SK-MEL-5 (cell line): ENCODE data around the gene CBX8. TPM values are rescaled to one million over a fixed set of nuclear protein-coding genes. Genes with fewer than 3 reads are reported as not detected.

Experiments
- DNase-seq: peaks from one replicate; pipeline ENCODE4 v3.0.0-alpha.2; 2016; ENCODE audit warnings: low read depth, low spot score
- in situ Hi-C: cut with HindIII; loops from 2 replicates; pipeline ENCODE4 v1.10.0; 2016; ENCODE audit warnings: low sequenced_read_pairs, high pct_unique_total_duplicates, low pct_unique_long_range_greater_than_20kb
- total RNA-seq: library from RNA; depleted of rRNA; stranded (reverse); fragments of >200 nt; shearing (Covaris generic); gene quantifications from 2 replicates; pipeline ENCODE4 v1.2.3, GENCODE V29; 2014

CBX8 gene
- total RNA-seq, 1 experiment from 2014 or later = 34.4 TPM

- no peak for DNase-seq
- in situ Hi-C loops = no loop called here
Observed at GRCh38 chr17:79811868-79812352, 15.0 kb upstream of the CBX8 start.

- in situ Hi-C loops = no loop called here
- DNase-seq = peak; percentile 74
Observed at GRCh38 chr17:79811011-79811867, 14.4 kb upstream of the CBX8 start.

GRCh38 chr17:79810130-79811010, 13.5 kb upstream of the CBX8 start:
- peak; percentile 94 for DNase-seq
- in situ Hi-C loops = no loop called here

- in situ Hi-C loops = no loop called here
- no peak for DNase-seq
Observed at GRCh38 chr17:79809530-79810129, 12.8 kb upstream of the CBX8 start.

- in situ Hi-C loops = no loop called here
- DNase-seq = peak; percentile 83
Observed at GRCh38 chr17:79808763-79809529, 12.1 kb upstream of the CBX8 start.

- DNase-seq = peak; percentile 55
- in situ Hi-C loops = no loop called here
Observed at GRCh38 chr17:79806863-79807720, 10.2 kb upstream of the CBX8 start.

- no peak for DNase-seq
- in situ Hi-C loops = no loop called here
Observed at GRCh38 chr17:79806446-79806760, 9.5 kb upstream of the CBX8 start.

GRCh38 chr17:79804856-79805696, 8.2 kb upstream of the CBX8 start:
- in situ Hi-C loops = no loop called here
- no peak for DNase-seq

GRCh38 chr17:79803997-79804855, 7.3 kb upstream of the CBX8 start:
- in situ Hi-C loops = no loop called here
- no peak for DNase-seq

- no peak for DNase-seq
- in situ Hi-C loops = no loop called here
Observed at GRCh38 chr17:79803421-79803996, 6.6 kb upstream of the CBX8 start.

- in situ Hi-C loops = no loop called here
- DNase-seq = no peak
Observed at GRCh38 chr17:79802736-79803420, 6.0 kb upstream of the CBX8 start.

- DNase-seq = no peak
- in situ Hi-C loops = no loop called here
Observed at GRCh38 chr17:79802039-79802735, 5.3 kb upstream of the CBX8 start.

- DNase-seq = no peak
- in situ Hi-C loops = no loop called here
Observed at GRCh38 chr17:79801156-79802038, 4.5 kb upstream of the CBX8 start.
